ENCODE data around the gene TBCB.

DNA sequence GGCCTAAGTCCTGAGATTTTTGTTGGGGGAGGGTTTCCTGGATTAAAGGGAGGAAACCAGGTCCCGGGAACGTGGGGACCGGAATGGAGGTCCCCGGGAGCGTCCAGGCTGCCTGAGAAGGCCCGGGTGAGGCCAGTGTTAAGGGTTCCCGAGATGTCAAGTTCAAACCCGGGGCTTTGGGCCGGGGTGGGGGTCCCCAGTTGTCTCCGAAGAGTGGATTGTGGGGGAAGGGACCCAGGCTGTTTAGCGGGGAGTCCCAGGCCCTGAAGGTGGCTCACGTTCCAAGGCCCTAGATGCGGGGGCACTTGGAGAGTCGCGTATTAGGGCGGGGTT, 36.7 kb downstream of the TBCB start:
- TF ChIP-seq ESRRA (IDR thresholded peaks at IDR 0.05; ENCODE audit: borderline replicate concordance, low read depth): no peak
- no peak for TF ChIP-seq SIN3A (IDR thresholded peaks at IDR 0.05; ENCODE audit: borderline replicate concordance in 2 of 2, control insufficient read depth in 1 of 2, low read depth in 2 of 2, low read length in 2 of 2)

Measured in K562 (cell line).